A549 (cell line): ENCODE measurements around the gene SMURF1. TPM values are rescaled to one million over a fixed set of nuclear protein-coding genes. Genes with fewer than 3 reads are reported as not detected.

Experiments used
- ATAC-seq, 2 experiments: fragments of 200-7000 bp in 1 of 2; fragments of >200 bp in 1 of 2; cut with Nextera tagmentation in 1 of 2; cut with Tn5 transposase in 1 of 2; 3 replicates each; pipeline versions ENCODE4 v1.8.0 to v1.9.1; 2018 to 2020; ENCODE audit warnings: mild to moderate bottlenecking in 1 of 2, moderate library complexity in 1 of 2
- CTCF ChIA-PET: fragments of 300-600 bp; sonication (Branson Sonifier 250); formaldehyde crosslinking; extraction: SDS; loops from one replicate; lab custom pipeline; 2021; ENCODE audit warnings: antibody characterized with exemption, inconsistent platforms; lab: Yijun Ruan, JAX
- POLR2A ChIA-PET: fragments of 350-600 bp; formaldehyde crosslinking; extraction: SDS; loops from one replicate; lab custom pipeline; 2021; ENCODE audit warnings: antibody characterized with exemption, inconsistent platforms; lab: Yijun Ruan, JAX
- DNase-seq, 2 experiments: peaks; one replicate each; pipeline versions ENCODE4 v3.0.0 to v3.0.0-alpha.2; 2011 to 2016; ENCODE audit warnings: low read depth in 1 of 2, low spot score in 1 of 2
- FAIRE-seq: peaks from 2 replicates; lab custom pipeline; 2011; peaks lifted over from hg19 to GRCh38; lab: Jason Lieb, UNC
- H3K27ac ChIP-seq, 2 experiments: fragments of >200 bp; sonication (Bioruptor Twin); formaldehyde crosslinking; 3 replicates each; pipeline ENCODE4 v1.5.1; 2016 to 2017
- H3K4me1 ChIP-seq: fragments of >200 bp; sonication (Bioruptor Twin); formaldehyde crosslinking; 3 replicates; pipeline ENCODE4 v1.6.1; 2016
- H3K4me2 ChIP-seq: fragments of >200 bp; sonication (Bioruptor Twin); formaldehyde crosslinking; 3 replicates; pipeline ENCODE4 v1.6.1; 2016
- H3K4me3 ChIP-seq: fragments of >200 bp; sonication (Bioruptor Twin); formaldehyde crosslinking; 3 replicates; pipeline ENCODE4 v1.5.1; 2016
- H3K9me3 ChIP-seq: fragments of >200 bp; sonication (Bioruptor Twin); formaldehyde crosslinking; 3 replicates; pipeline ENCODE4 v1.6.1; 2016
- BHLHE40 ChIP-seq: IDR thresholded peaks from 2 replicates; pipeline ENCODE4 v1.6.1; 2012; ENCODE audit warnings: low read depth, low read length, inconsistent platforms
- CEBPB ChIP-seq, 2 experiments: fragments of >200 bp in 1 of 2; sonication (Bioruptor Twin) in 1 of 2; formaldehyde crosslinking in 1 of 2; IDR thresholded peaks; 2 replicates each; pipeline ENCODE4 v1.6.1; 2012 to 2016
- CHD2 ChIP-seq: fragments of 150-350 bp; IDR thresholded peaks from 2 replicates; pipeline ENCODE4 v1.6.1; 2014; ENCODE audit warnings: low read length; ENCODE audit not compliant: partially characterized antibody
- EHF ChIP-seq: fragments of 250-450 bp; sonication (Bioruptor Pico); IDR thresholded peaks from 2 replicates; pipeline ENCODE4 v1.5.0; 2020; ENCODE audit warnings: mild to moderate bottlenecking
- FOSB ChIP-seq: fragments of 250-450 bp; sonication (Bioruptor Pico); IDR thresholded peaks from 2 replicates; pipeline ENCODE4 v1.5.0; 2020; ENCODE audit warnings: mild to moderate bottlenecking, moderate library complexity
- FOSL2 ChIP-seq, 2 experiments: fragments of 450-650 bp in 1 of 2; fragments of >200 bp in 1 of 2; sonication (Bioruptor Twin) in 1 of 2; formaldehyde crosslinking; IDR thresholded peaks; 2 replicates each; pipeline versions ENCODE4 v1.5.0 to v1.6.1; 2016 to 2020; ENCODE audit warnings: mild to moderate bottlenecking in 1 of 2, moderate library complexity in 1 of 2
- FOXS1 ChIP-seq: fragments of 250-450 bp; sonication (Bioruptor Pico); IDR thresholded peaks from 2 replicates; pipeline ENCODE4 v1.5.0; 2020; ENCODE audit warnings: mild to moderate bottlenecking, moderate library complexity
- HDAC2 ChIP-seq: fragments of 200-600 bp; sonication (generic); IDR thresholded peaks from 2 replicates; pipeline ENCODE4 v1.6.1; 2016
- HEYL ChIP-seq: fragments of 250-450 bp; sonication (Bioruptor Pico); IDR thresholded peaks from 2 replicates; pipeline ENCODE4 v1.8.0; 2021; ENCODE audit warnings: mild to moderate bottlenecking, moderate library complexity
- HOXA7 ChIP-seq: fragments of 250-450 bp; sonication (Bioruptor Pico); IDR thresholded peaks from 2 replicates; pipeline ENCODE4 v1.5.0; 2020; ENCODE audit warnings: mild to moderate bottlenecking, moderate library complexity
- HOXB13 ChIP-seq: fragments of 250-450 bp; sonication (Bioruptor Pico); IDR thresholded peaks from 2 replicates; pipeline ENCODE4 v1.5.0; 2020; ENCODE audit warnings: low read depth, mild to moderate bottlenecking, moderate library complexity
- HOXB5 ChIP-seq: fragments of 250-450 bp; sonication (Bioruptor Pico); IDR thresholded peaks from 2 replicates; pipeline ENCODE4 v1.5.0; 2020; ENCODE audit warnings: mild to moderate bottlenecking, moderate library complexity
- JUN ChIP-seq, 2 experiments: fragments of >200 bp; sonication (Bioruptor Twin); formaldehyde crosslinking; IDR thresholded peaks; 2 replicates in 1 of 2; 3 replicates in 1 of 2; pipeline ENCODE4 v1.6.1; 2016 to 2017
- KDM5A ChIP-seq: fragments of 200-600 bp; sonication (generic); IDR thresholded peaks from 2 replicates; pipeline ENCODE4 v1.6.1; 2016; ENCODE audit warnings: antibody characterized with exemption, mild to moderate bottlenecking
- MAFK ChIP-seq: fragments of 450-650 bp; IDR thresholded peaks from 2 replicates; pipeline ENCODE4 v1.6.1; 2014; ENCODE audit not compliant: partially characterized antibody
- NR3C1 ChIP-seq: fragments of >200 bp; sonication (Bioruptor Twin); formaldehyde crosslinking; IDR thresholded peaks from 3 replicates; pipeline ENCODE4 v1.6.1; 2017
- POLR2A ChIP-seq: IDR thresholded peaks from 2 replicates; pipeline ENCODE4 v1.6.1; 2012; ENCODE audit warnings: mild to moderate bottlenecking, low read length
- POLR2AphosphoS2 ChIP-seq: conservative IDR thresholded peaks from 2 replicates; pipeline ENCODE4 v1.6.1; 2012; ENCODE audit warnings: low read length, improper control_type of control experiment, inconsistent platforms
- RARB ChIP-seq: fragments of 250-450 bp; sonication (Bioruptor Pico); IDR thresholded peaks from 2 replicates; pipeline ENCODE4 v1.8.0; 2021; ENCODE audit warnings: mild to moderate bottlenecking, moderate library complexity
- RNF2 ChIP-seq: fragments of 200-600 bp; sonication (generic); IDR thresholded peaks from 2 replicates; pipeline ENCODE4 v1.6.1; 2016; ENCODE audit warnings: low read depth, mild to moderate bottlenecking, antibody characterized with exemption, moderate library complexity, borderline replicate concordance
- SMC3 ChIP-seq: fragments of >200 bp; sonication (Bioruptor Twin); formaldehyde crosslinking; IDR thresholded peaks from 3 replicates; pipeline ENCODE4 v1.6.1; 2018; ENCODE audit warnings: inconsistent platforms
- TFCP2L1 ChIP-seq: fragments of 250-450 bp; sonication (Bioruptor Pico); IDR thresholded peaks from 2 replicates; pipeline ENCODE4 v1.5.0; 2021; ENCODE audit warnings: mild to moderate bottlenecking
- TP53 ChIP-seq: fragments of 250-450 bp; sonication (Bioruptor Pico); IDR thresholded peaks from 2 replicates; pipeline ENCODE4 v1.5.0; 2021; ENCODE audit warnings: mild to moderate bottlenecking, moderate library complexity
- WGBS: methylation state at CpG from one replicate; pipeline ENCODE4 v1.1.6; 2017; ENCODE audit errors: missing lambda C conversion rate; 5-methylcytosine and 5-hydroxymethylcytosine counted together
- polyA plus RNA-seq, 4 experiments: library from polyadenylated mRNA; depleted of rRNA in 3 of 4; stranded (reverse); fragments of >200 nt; fragmentation: RNase III in 1 of 4; extraction: RNeasy Plus Mini Kit Qiagen cat#74134 plus additional on column Dnase treatment in 1 of 4; gene quantifications; 2 replicates in 3 of 4; 3 replicates in 1 of 4; pipeline ENCODE4 v1.2.3, GENCODE V29; 2011 to 2017
- TF ChIP-seq, protein P1 (sequence below): fragments of 450-650 bp; IDR thresholded peaks from 2 replicates; pipeline ENCODE4 v1.6.1; 2014; ENCODE audit warnings: antibody characterized with exemption
- TF ChIP-seq, protein P2 (sequence below): fragments of >200 bp; sonication (Bioruptor Twin); formaldehyde crosslinking; IDR thresholded peaks from 2 replicates; pipeline ENCODE4 v1.6.1; 2016
- TF ChIP-seq, protein P3 (sequence below): IDR thresholded peaks from 2 replicates; pipeline ENCODE4 v1.6.1; 2012

Gene SMURF1
- polyA plus RNA-seq, 2 of the 4 experiments (the other 2 are of a cell fraction): 13.8 to 22.1 TPM

DNA sequence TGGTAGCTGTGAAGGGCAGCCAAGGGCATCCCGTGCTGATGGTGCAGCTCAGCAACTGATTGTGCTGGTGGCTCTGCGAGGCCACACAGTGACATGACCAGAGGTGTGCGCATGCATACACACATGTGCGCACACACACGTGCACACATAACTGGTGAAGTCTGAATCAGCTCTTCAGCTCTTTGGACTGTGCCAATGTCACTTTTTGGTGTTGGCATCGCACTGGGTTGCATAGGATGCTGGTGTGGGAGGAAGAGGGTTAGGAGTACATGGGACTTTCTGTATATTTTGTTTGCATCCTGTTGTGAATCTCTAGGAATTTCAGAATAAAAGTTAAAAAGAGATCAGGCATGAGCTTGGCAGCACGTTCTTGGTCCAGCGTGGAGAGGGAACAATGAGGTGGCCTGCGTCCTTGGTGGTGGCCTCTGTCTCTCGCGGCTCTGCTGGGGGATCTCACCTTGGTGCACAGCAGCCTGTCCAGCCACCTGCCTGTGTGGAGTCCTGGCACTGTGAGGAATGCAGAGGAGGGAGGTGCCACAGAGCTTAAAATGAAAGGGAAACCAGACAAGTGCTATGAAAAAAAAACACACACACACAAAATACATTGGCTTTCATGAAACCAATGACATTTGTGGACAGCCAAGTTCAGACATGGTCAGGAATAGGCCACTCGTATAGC is 141.6 kb downstream of the SMURF1 start:
- CTCF ChIA-PET: interaction anchor here (0.6 to 1.5 kb wide), 4 partner anchors 17 to 311 kb away, joined by 3 to 7 read pairs (median 4); no protein-coding TSS in a partner anchor
- Histone ChIP-seq H3K27ac (no peak overlapping the region), H3K4me3 (no peak overlapping the region), H3K4me2 (no peak overlapping the region), H3K9me3 (no peaks in the 10 kb centered on the region), H3K4me1 (no peaks in the 10 kb centered on the region)
- no peak for FAIRE-seq
- no peak for ATAC-seq
- POLR2A ChIA-PET: no interaction called here
- no peak for TF ChIP-seq FOSB
- no peak for TF ChIP-seq POLR2AphosphoS2
- no peak for TF ChIP-seq RARB (CRISPR knock-in tag)
- no peak for TF ChIP-seq KDM5A
- TF ChIP-seq SMC3: no peak
- TF ChIP-seq FOXS1 (CRISPR knock-in tag): no peak
- TF ChIP-seq HOXB13 (CRISPR knock-in tag): no peak
- TF ChIP-seq BHLHE40: no peak
- TF ChIP-seq HEYL (CRISPR knock-in tag): no peak
- no peak for TF ChIP-seq FOSL2 (IDR thresholded peaks at IDR 0.05)
- TF ChIP-seq FOSL2 (CRISPR knock-in tag; IDR thresholded peaks at IDR 0.05): no peak
- TF ChIP-seq TP53 (CRISPR knock-in tag): no peak
- TF ChIP-seq RNF2: no peak
- TF ChIP-seq POLR2A: no peak
- no peak for TF ChIP-seq CHD2
- no peak for TF ChIP-seq NR3C1
- TF ChIP-seq JUN (IDR thresholded peaks at IDR 0.05): no peak
- TF ChIP-seq HOXB5 (CRISPR knock-in tag): no peak
- no peak for TF ChIP-seq MAFK
- TF ChIP-seq EHF (CRISPR knock-in tag): no peak
- TF ChIP-seq TFCP2L1: no peak
- DNase-seq: no peak
- WGBS: 91% methylated on average over 12 of the region's 12 CpGs

DNA sequence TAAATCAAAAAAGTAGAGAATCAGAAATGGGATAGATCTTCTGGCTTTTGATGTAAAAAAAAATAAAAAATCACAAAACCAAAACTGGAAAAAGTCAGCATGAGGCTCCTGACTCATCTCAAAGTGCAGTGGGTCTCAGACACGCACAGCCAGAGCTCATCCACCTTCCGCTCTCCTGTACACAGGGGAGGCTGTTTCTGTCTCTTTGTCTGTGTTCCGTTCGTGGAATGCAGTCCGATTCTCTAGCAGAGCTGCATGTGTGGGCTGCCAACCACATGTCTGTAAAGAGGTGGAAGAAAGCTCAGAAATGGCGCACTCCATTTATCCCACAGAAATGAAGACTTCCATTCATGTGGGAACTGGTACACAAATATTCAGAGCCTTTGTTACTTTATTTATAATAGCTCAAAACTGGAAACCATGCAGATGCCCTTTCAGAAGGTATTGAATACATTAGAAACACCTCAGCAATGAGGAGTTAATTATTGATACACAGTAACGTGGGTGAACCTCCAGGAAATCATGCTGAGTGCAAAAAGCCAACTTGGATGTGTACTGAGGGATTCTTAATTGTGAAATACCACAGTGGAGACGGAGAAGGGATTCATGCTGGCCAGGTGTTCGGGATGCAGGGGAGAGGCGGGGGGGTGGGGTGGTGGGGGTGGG is 142.3 kb downstream of the SMURF1 start:
- 86% methylated on average over 9 of the region's 10 CpGs for WGBS
- H3K4me3 ChIP-seq: no peak overlapping the region

More for the DNA sequence above, 142.3 kb downstream of the SMURF1 start:
- ATAC-seq (no peak), DNase-seq (no peak), FAIRE-seq (no peak)
- no peaks in the 10 kb centered on the region for H3K4me1 ChIP-seq
- TF ChIP-seq, protein P1, sequence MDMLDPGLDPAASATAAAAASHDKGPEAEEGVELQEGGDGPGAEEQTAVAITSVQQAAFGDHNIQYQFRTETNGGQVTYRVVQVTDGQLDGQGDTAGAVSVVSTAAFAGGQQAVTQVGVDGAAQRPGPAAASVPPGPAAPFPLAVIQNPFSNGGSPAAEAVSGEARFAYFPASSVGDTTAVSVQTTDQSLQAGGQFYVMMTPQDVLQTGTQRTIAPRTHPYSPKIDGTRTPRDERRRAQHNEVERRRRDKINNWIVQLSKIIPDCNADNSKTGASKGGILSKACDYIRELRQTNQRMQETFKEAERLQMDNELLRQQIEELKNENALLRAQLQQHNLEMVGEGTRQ: no peak
- TF ChIP-seq, protein P2, sequence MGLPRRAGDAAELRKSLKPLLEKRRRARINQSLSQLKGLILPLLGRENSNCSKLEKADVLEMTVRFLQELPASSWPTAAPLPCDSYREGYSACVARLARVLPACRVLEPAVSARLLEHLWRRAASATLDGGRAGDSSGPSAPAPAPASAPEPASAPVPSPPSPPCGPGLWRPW: no peak
- no peak for TF ChIP-seq RARB (CRISPR knock-in tag)
- TF ChIP-seq CEBPB (IDR thresholded peaks at IDR 0.05): no peak
- no peak for TF ChIP-seq HOXA7 (CRISPR knock-in tag)
- TF ChIP-seq HEYL (CRISPR knock-in tag): no peak
- no peak for TF ChIP-seq HDAC2
- TF ChIP-seq, protein P3, sequence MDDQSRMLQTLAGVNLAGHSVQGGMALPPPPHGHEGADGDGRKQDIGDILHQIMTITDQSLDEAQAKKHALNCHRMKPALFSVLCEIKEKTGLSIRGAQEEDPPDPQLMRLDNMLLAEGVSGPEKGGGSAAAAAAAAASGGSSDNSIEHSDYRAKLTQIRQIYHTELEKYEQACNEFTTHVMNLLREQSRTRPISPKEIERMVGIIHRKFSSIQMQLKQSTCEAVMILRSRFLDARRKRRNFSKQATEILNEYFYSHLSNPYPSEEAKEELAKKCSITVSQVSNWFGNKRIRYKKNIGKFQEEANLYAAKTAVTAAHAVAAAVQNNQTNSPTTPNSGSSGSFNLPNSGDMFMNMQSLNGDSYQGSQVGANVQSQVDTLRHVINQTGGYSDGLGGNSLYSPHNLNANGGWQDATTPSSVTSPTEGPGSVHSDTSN: no peak
- POLR2A ChIA-PET: no interaction called here
- CTCF ChIA-PET: interaction anchor here (0.6 to 1.5 kb wide), 5 partner anchors 16 to 311 kb away, joined by 3 to 7 read pairs (median 4); no protein-coding TSS in a partner anchor
- no peak overlapping the region for H3K4me2 ChIP-seq
- no peaks in the 10 kb centered on the region for H3K9me3 ChIP-seq
- H3K27ac ChIP-seq: no peak overlapping the region
